ENCODE results near the gene CLEC16A. TPM values are rescaled to one million over a fixed set of nuclear protein-coding genes. Genes with fewer than 3 reads are reported as not detected.

CLEC16A gene
- total RNA-seq, 2 experiments from 2014 or later: 36.5 to 55.9 TPM

DNA sequence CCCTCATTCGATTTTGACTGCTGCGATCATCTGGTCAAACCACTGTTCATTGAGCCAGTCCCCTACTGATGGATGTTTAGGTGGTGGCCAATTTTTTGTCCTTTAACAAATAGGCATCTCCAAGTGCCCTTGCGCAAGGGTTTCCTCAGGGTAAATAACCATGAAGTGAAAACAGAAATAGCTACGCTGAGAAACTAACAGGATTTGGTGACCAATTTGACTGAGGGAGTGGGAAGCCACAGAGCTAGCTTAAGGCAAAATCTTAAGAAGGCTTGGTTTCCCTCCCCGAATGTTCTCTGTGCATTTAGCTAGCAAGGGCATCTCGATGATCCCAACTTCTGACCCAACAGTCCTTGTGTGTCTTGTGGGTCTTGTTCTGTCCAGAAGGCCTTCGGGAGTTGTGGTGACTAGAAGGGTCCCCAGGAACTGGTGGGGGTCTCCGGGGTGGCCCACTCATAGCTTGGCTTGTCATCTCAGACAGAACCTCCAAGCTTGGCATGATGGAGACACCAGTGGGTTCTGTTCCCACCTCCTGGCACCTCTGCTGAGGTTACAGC, 194.5 kb downstream of the CLEC16A start:
- no peaks in the 10 kb centered on the region for H3K9me3 Mint-ChIP-seq (ENCODE audit: low read depth)
- H3K27ac Mint-ChIP-seq: no peak overlapping the region
- no peak overlapping the region for H3K4me3 Mint-ChIP-seq
- DNase-seq: no peak
- CTCF ChIA-PET: interaction anchor here (0.7 to 1.3 kb wide), 4 partner anchors 11 to 174 kb away, joined by 3 to 4 read pairs (median 3); no protein-coding TSS in a partner anchor
- H3K27me3 Mint-ChIP-seq: no peaks in the 10 kb centered on the region
- no peak for ATAC-seq
- peaks cover 46% of the 10 kb centered on the region for H3K4me1 Mint-ChIP-seq
- H3K36me3 Mint-ChIP-seq: peaks cover 22% of the 10 kb centered on the region

DNA sequence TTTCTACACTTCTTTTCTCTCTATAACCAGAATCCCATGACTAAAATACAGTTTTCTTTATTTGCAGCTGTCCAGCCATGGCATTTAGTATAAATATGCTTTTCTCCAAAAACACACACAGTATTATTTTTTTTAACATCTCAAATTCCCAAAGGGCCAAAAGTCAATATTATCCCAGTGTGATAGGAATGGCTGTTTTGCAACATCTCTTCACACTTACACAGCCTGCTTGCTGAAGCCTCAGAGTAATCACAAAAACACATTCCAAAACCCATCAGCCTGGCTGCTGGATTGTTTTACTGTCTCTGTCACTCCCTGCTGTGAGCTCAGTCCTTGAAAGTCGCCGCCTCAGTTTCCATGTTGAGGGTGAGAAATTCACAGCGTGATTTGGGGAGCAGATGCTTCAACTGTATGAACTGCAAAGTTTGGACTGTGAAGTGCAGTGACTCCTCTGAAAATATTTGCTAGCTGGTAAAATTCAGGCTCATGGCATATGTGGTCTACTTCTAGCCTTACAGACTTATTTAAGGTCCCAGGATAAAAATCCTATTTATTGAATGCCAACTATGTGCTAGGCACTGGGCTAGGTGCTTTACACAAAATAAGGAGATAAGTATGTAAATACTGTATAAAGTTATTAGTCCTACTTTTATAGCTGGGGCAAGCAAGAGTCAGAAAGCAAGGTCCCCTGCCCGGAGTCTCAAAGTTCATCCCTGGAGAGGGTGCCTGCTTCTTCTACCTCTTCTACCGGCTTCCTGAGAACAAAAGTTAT, 195.1 kb downstream of the CLEC16A start:
- peaks cover 22% of the 10 kb centered on the region for H3K36me3 Mint-ChIP-seq
- peak overlapping the region; percentile 78 for H3K27ac Mint-ChIP-seq
- H3K9me3 Mint-ChIP-seq (ENCODE audit: low read depth): no peaks in the 10 kb centered on the region
- ATAC-seq: no peak
- no peak for DNase-seq
- peaks cover 46% of the 10 kb centered on the region for H3K4me1 Mint-ChIP-seq
- no peaks in the 10 kb centered on the region for H3K27me3 Mint-ChIP-seq
- CTCF ChIA-PET: interaction anchor here (0.7 to 1.3 kb wide), 5 partner anchors 10 to 175 kb away, joined by 3 to 4 read pairs (median 3); no protein-coding TSS in a partner anchor
- no peak overlapping the region for H3K4me3 Mint-ChIP-seq

GRCh38 chr16:11140098-11140375, 195.7 kb downstream of the CLEC16A start:
- no peak overlapping the region for H3K4me3 Mint-ChIP-seq
- peaks cover 46% of the 10 kb centered on the region for H3K4me1 Mint-ChIP-seq
- H3K27ac Mint-ChIP-seq: peak overlapping the region; percentile 78
- peak; percentile 62 for DNase-seq
- no peaks in the 10 kb centered on the region for H3K9me3 Mint-ChIP-seq (ENCODE audit: low read depth)
- no peaks in the 10 kb centered on the region for H3K27me3 Mint-ChIP-seq
- H3K36me3 Mint-ChIP-seq: peaks cover 18% of the 10 kb centered on the region
- CTCF ChIA-PET: interaction anchor here (1.0 to 1.3 kb wide), 3 partner anchors 15 to 175 kb away, joined by 3 to 4 read pairs (median 3); no protein-coding TSS in a partner anchor
- ATAC-seq: peak; percentile 66

DNA sequence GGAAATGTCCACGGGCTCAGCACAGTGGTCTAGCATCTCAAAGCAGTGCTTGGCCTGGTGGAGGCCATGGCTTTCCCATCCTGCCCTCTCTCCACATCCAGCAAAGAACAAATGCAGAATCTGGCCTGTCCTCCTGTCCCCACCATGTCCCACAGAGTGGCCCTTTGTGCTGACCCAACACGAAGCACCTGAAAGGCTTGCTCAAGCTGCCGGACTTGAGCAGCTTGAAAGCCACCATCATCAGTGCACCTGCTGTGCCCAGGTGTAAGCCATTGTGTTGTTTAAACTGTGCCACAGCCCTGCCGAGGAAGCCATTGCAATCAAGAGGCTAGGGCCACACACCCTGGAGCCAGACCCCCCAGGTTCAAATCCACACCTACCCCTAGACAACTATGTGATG, 196.1 kb downstream of the CLEC16A start:
- Mint-ChIP-seq H3K9me3 (ENCODE audit: low read depth) (no peaks in the 10 kb centered on the region), H3K27ac (peak overlapping the region; percentile 78), H3K27me3 (no peaks in the 10 kb centered on the region), H3K4me1 (peaks cover 46% of the 10 kb centered on the region), H3K36me3 (peaks cover 18% of the 10 kb centered on the region), H3K4me3 (no peak overlapping the region)
- CTCF ChIA-PET: interaction anchor here (0.8 to 1.0 kb wide), 2 partner anchors 14 to 20 kb away, joined by 3 read pairs; no protein-coding TSS in a partner anchor
- ATAC-seq: peak; percentile 14
- no peak for DNase-seq

DNA sequence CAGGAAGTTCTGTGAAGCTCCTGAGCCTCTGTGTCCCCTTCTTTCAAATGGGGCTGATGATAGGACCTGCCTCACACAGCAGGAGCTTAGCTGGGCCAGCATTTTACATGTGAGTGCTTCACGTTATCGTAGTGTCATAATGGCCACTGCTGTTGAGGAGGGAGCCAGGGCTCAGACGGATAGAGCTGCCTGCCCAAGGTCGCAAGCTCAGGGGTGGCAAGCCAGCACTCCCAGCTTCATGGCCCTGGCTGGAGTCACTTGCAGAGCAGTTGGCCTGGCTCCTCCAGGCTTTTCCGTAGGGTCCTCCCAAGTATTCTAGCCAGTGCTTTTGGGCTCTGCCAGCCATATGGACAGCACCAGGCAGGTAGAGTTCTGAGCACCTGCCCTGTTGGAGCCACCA, 196.5 kb downstream of the CLEC16A start:
- H3K36me3 Mint-ChIP-seq: peaks cover 14% of the 10 kb centered on the region
- peaks cover 43% of the 10 kb centered on the region for H3K4me1 Mint-ChIP-seq
- DNase-seq (no peak), ATAC-seq (no peak)
- no peak overlapping the region for H3K4me3 Mint-ChIP-seq
- CTCF ChIA-PET: interaction anchor here (0.8 kb wide), 1 partner anchor 20 kb away, joined by 3 read pairs; no protein-coding TSS in a partner anchor
- no peaks in the 10 kb centered on the region for H3K27me3 Mint-ChIP-seq
- no peaks in the 10 kb centered on the region for H3K9me3 Mint-ChIP-seq (ENCODE audit: low read depth)
- no peak overlapping the region for H3K27ac Mint-ChIP-seq

- CTCF ChIA-PET: no interaction called here
- Mint-ChIP-seq H3K36me3 (peaks cover 10% of the 10 kb centered on the region), H3K4me3 (no peak overlapping the region), H3K27ac (no peak overlapping the region), H3K27me3 (no peaks in the 10 kb centered on the region), H3K4me1 (peaks cover 41% of the 10 kb centered on the region), H3K9me3 (ENCODE audit: low read depth) (no peaks in the 10 kb centered on the region)
- ATAC-seq (no peak), DNase-seq (no peak)
Observed at GRCh38 chr16:11141409-11142260, 197.3 kb downstream of the CLEC16A start.

DNA sequence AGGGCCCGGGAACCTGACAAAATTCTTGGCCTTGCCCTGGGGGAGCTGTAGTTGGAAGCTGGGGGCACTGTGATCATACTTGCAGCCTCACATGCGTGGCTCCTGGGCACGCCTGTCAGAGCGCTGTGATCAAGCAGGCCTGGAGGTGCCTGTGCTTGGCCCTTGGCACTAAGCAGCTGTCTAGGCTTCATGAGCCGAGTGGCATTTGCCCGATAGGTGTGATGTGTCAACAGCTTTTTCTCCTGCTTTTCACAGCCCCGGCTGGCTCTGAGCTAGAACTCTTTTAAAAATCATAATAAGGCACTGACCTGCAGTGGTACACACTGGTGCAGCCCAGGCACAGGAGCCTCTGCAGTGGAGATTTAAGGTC, 197.9 kb downstream of the CLEC16A start:
- Mint-ChIP-seq H3K27me3 (no peaks in the 10 kb centered on the region), H3K27ac (no peak overlapping the region), H3K36me3 (peaks cover 7% of the 10 kb centered on the region), H3K4me3 (no peak overlapping the region), H3K4me1 (peaks cover 39% of the 10 kb centered on the region), H3K9me3 (ENCODE audit: low read depth) (no peaks in the 10 kb centered on the region)
- CTCF ChIA-PET: no interaction called here
- DNase-seq: no peak
- no peak for ATAC-seq

GRCh38 chr16:11142951-11143350, 198.6 kb downstream of the CLEC16A start:
- H3K4me3 Mint-ChIP-seq: no peak overlapping the region
- peaks cover 6% of the 10 kb centered on the region for H3K36me3 Mint-ChIP-seq
- peaks cover 35% of the 10 kb centered on the region for H3K4me1 Mint-ChIP-seq
- H3K27me3 Mint-ChIP-seq: no peaks in the 10 kb centered on the region
- ATAC-seq: no peak
- no peak for DNase-seq
- H3K9me3 Mint-ChIP-seq (ENCODE audit: low read depth): no peaks in the 10 kb centered on the region
- CTCF ChIA-PET: no interaction called here
- no peak overlapping the region for H3K27ac Mint-ChIP-seq

GRCh38 chr16:11143372-11144035, 199.1 kb downstream of the CLEC16A start:
- Mint-ChIP-seq H3K27ac (no peak overlapping the region), H3K4me1 (peaks cover 30% of the 10 kb centered on the region), H3K4me3 (no peak overlapping the region), H3K36me3 (peaks cover 1% of the 10 kb centered on the region), H3K27me3 (no peaks in the 10 kb centered on the region), H3K9me3 (ENCODE audit: low read depth) (no peaks in the 10 kb centered on the region)
- ATAC-seq (no peak), DNase-seq (no peak)
- CTCF ChIA-PET: interaction anchor here (1.3 kb wide), 1 partner anchor 16 kb away, joined by 3 read pairs; no protein-coding TSS in a partner anchor

DNA sequence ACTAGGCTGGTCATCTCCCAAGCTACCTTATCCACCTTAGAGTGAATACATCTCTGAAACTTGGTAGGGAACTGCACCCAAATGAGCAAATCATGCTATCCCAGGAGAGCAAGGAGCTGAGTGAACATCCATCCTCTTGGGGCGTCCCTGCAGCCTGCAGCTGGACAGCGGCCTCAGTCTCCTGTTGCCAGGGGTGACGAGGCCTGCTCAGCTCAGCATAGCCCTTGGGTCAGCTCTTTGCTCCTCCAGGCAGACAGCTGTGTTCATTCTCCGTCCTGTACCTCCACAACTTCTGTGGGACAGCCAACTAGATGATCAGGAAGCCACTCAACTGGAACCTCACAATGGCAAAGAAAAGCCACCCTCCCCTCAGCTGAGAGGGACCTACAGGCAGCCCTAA, 199.8 kb downstream of the CLEC16A start:
- no peak for ATAC-seq
- Mint-ChIP-seq H3K9me3 (ENCODE audit: low read depth) (no peaks in the 10 kb centered on the region), H3K4me3 (no peak overlapping the region), H3K27ac (no peak overlapping the region), H3K4me1 (peaks cover 23% of the 10 kb centered on the region), H3K36me3 (peaks cover 1% of the 10 kb centered on the region), H3K27me3 (no peaks in the 10 kb centered on the region)
- no peak for DNase-seq
- CTCF ChIA-PET: interaction anchor here (1.0 to 1.5 kb wide), 4 partner anchors 10 to 55 kb away, joined by 3 read pairs; no protein-coding TSS in a partner anchor

DNA sequence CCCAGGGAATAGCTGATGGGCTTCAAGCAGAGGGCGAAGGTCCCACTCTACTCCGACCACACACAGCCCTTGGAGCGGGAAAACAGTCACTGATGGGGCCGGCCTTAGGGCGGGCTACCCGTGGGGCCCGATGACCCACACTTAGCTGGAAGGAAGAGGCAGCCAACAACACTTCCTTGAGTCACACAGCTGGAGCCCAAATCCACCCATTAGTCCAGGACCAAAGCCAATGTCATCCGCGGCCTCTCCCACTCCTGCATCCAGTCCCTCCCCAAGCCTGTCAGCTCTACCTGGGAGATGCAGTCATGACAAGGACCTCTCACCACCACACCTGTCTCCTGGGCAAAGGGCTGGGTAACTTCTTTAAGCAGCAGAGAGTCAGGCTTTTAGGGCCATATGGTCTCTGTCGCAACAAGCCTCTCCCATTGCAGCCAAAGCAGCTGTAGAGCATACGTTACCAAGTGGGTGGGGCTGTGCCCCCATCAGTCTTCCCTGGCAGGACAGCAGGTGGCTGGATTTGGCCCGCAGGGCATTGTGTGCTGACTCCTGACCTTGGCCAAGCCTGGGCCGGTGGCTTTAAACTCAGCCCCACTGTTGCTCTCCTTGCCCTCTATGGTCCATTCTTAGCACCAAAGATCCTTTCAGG, 200.9 kb downstream of the CLEC16A start:
- no peak overlapping the region for H3K27ac Mint-ChIP-seq
- CTCF ChIA-PET: interaction anchor here (1.0 to 1.5 kb wide), 2 partner anchors 12 to 54 kb away, joined by 3 read pairs; no protein-coding TSS in a partner anchor
- ATAC-seq (no peak), DNase-seq (no peak)
- H3K4me3 Mint-ChIP-seq: no peak overlapping the region
- no peaks in the 10 kb centered on the region for H3K9me3 Mint-ChIP-seq (ENCODE audit: low read depth)
- H3K27me3 Mint-ChIP-seq: no peaks in the 10 kb centered on the region
- peaks cover 12% of the 10 kb centered on the region for H3K4me1 Mint-ChIP-seq
- H3K36me3 Mint-ChIP-seq: peaks cover 8% of the 10 kb centered on the region

DNA sequence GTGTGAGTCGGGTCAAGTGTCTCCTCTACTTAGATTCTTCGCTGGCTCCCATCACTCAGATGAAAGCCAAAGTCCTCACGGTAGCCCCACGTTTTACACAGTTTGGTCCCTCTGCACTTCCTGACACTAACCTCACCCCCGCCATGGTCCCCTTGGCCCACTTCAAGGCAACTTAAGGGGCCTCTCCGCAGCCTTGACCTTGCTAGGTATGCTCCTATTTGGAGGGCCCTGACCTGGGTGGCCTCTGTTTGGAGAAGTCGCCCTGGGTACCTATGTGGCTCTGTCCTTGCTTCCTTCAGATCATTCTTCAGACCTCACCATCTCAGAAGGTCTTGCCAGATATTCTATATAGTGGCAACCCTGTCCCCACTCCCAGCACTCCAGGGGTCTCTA, 201.5 kb downstream of the CLEC16A start:
- ATAC-seq: no peak
- Mint-ChIP-seq H3K4me1 (peaks cover 9% of the 10 kb centered on the region), H3K27me3 (no peaks in the 10 kb centered on the region), H3K4me3 (no peak overlapping the region), H3K27ac (no peak overlapping the region), H3K9me3 (ENCODE audit: low read depth) (no peaks in the 10 kb centered on the region), H3K36me3 (peaks cover 14% of the 10 kb centered on the region)
- CTCF ChIA-PET: no interaction called here
- no peak for DNase-seq

Measured in activated CD8-positive, alpha-beta memory T cell treated with anti-CD3 and anti-CD28 coated beads, Interleukin-2, amount 10 ng/mL, durations not matched to agents 7 days and 5 days (primary cell).